Neural cell (in vitro differentiated cells): ENCODE measurements around the gene ZNF772. TPM values are rescaled to one million over a fixed set of nuclear protein-coding genes. Genes with fewer than 3 reads are reported as not detected.
A peak's percentile ranks its signal among the peaks of the same experiment; 100 is the strongest.

Experiments
- H2AFZ ChIP-seq: fragments of 200-600, 300-800 bp; sonication (generic), shearing (Covaris generic); 2 replicates; pipeline ENCODE4 v1.6.0; 2014; ENCODE audit warnings: low read depth, mild to moderate bottlenecking, antibody characterized with exemption, low read length, moderate library complexity
- H3F3A ChIP-seq: fragments of 200-600 bp; shearing (Covaris generic); 2 replicates; pipeline ENCODE4 v1.6.1; 2016; ENCODE audit warnings: mild to moderate bottlenecking, moderate library complexity, mixed read lengths, antibody characterized with exemption, low read length; ENCODE audit not compliant: insufficient read depth, poor library complexity, severe bottlenecking
- H3K27ac ChIP-seq: fragments of 200-600, 300-800 bp; sonication (generic), shearing (Covaris generic); 2 replicates; pipeline ENCODE4 v1.5.1; 2014; ENCODE audit warnings: mild to moderate bottlenecking, low read length, moderate library complexity
- H3K27me3 ChIP-seq: fragments of 300-800, 200-600 bp; sonication (generic), shearing (Covaris generic); 2 replicates; pipeline ENCODE4 v1.6.0; 2014; ENCODE audit warnings: mild to moderate bottlenecking, low read depth, low read length, moderate library complexity; ENCODE audit not compliant: insufficient read depth
- H3K36me3 ChIP-seq: fragments of 300-800, 200-600 bp; sonication (generic), shearing (Covaris generic); 2 replicates; pipeline ENCODE4 v1.5.1; 2014; ENCODE audit warnings: mild to moderate bottlenecking, antibody characterized with exemption, low read length, moderate library complexity; ENCODE audit not compliant: insufficient read depth
- H3K4me2 ChIP-seq: fragments of 300-800, 200-600 bp; sonication (generic), shearing (Covaris generic); 2 replicates; pipeline ENCODE4 v1.6.0; 2014; ENCODE audit warnings: mild to moderate bottlenecking, low read length
- H3K4me3 ChIP-seq: fragments of 300-800, 200-600 bp; sonication (generic), shearing (Covaris generic); 2 replicates; pipeline ENCODE4 v1.5.1; 2014; ENCODE audit warnings: mild to moderate bottlenecking, low read length, moderate library complexity
- H3K79me2 ChIP-seq: fragments of 200-600 bp; shearing (Covaris generic); replicated peaks from 2 replicates; pipeline ENCODE4 v1.6.0; 2014; ENCODE audit warnings: mild to moderate bottlenecking, low read length, moderate library complexity; ENCODE audit not compliant: insufficient read depth
- H3K9ac ChIP-seq: fragments of 300-800, 200-600 bp; sonication (generic), shearing (Covaris generic); 2 replicates; pipeline ENCODE4 v1.6.1; 2016; ENCODE audit warnings: mild to moderate bottlenecking, low read length, mixed read lengths
- H3K9me2 ChIP-seq: fragments of 200-600 bp; shearing (Covaris generic); 2 replicates; pipeline ENCODE4 v1.6.1; 2016; ENCODE audit warnings: mild to moderate bottlenecking, low read length, mixed read lengths; ENCODE audit not compliant: insufficient read depth
- H3K9me3 ChIP-seq: fragments of 200-600, 300-800 bp; sonication (generic), shearing (Covaris generic); 2 replicates; pipeline ENCODE4 v1.6.1; 2016; ENCODE audit warnings: mild to moderate bottlenecking, mixed run types, low read length, moderate library complexity, mixed read lengths
- H4K20me1 ChIP-seq: fragments of 200-600 bp; shearing (Covaris generic); 2 replicates; pipeline ENCODE4 v1.6.1; 2016; ENCODE audit warnings: mild to moderate bottlenecking, mixed run types; ENCODE audit not compliant: insufficient read depth
- EP300 ChIP-seq: fragments of 450-650 bp; conservative IDR thresholded peaks from 2 replicates; pipeline ENCODE4 v1.6.1; 2014; ENCODE audit warnings: antibody characterized with exemption, mild to moderate bottlenecking, moderate library complexity; ENCODE audit not compliant: poor library complexity, severe bottlenecking
- EZH2 ChIP-seq: fragments of 200-600, 300-800 bp; shearing (Covaris generic), sonication (generic); IDR thresholded peaks from 2 replicates; pipeline ENCODE4 v1.6.1; 2014; ENCODE audit warnings: antibody characterized with exemption, low read length, borderline replicate concordance, mild to moderate bottlenecking; ENCODE audit not compliant: insufficient read depth, poor library complexity, severe bottlenecking
- MXI1 ChIP-seq: fragments of 450-650 bp; conservative IDR thresholded peaks from 2 replicates; pipeline ENCODE4 v1.6.1; 2014; ENCODE audit warnings: antibody characterized with exemption, mild to moderate bottlenecking; ENCODE audit not compliant: poor library complexity, severe bottlenecking
- POLR2AphosphoS5 ChIP-seq: IDR thresholded peaks from 2 replicates; pipeline ENCODE4 v1.6.1; 2012
- RAD21 ChIP-seq: fragments of 450-650 bp; conservative IDR thresholded peaks from 2 replicates; pipeline ENCODE4 v1.6.1; 2014; ENCODE audit warnings: antibody characterized with exemption, mild to moderate bottlenecking, moderate library complexity
- SMC3 ChIP-seq: fragments of 450-650 bp; conservative IDR thresholded peaks from 2 replicates; pipeline ENCODE4 v1.6.1; 2014; ENCODE audit warnings: antibody characterized with exemption, mild to moderate bottlenecking, moderate library complexity; ENCODE audit not compliant: poor library complexity
- TAF1 ChIP-seq: IDR thresholded peaks from 2 replicates; pipeline ENCODE4 v1.6.1; 2012; ENCODE audit warnings: low read depth
- polyA plus RNA-seq: library from polyadenylated mRNA; depleted of rRNA; stranded (reverse); fragments of >200 nt; gene quantifications from 2 replicates; pipeline ENCODE4 v1.2.3, GENCODE V29; 2014
- TF ChIP-seq, protein P1 (sequence below): fragments of 450-650 bp; IDR thresholded peaks from 2 replicates; pipeline ENCODE4 v1.5.1; 2014; ENCODE audit warnings: antibody characterized with exemption, mild to moderate bottlenecking, moderate library complexity; ENCODE audit not compliant: poor library complexity, severe bottlenecking
- TF ChIP-seq, protein P2 (sequence below): IDR thresholded peaks from 2 replicates; pipeline ENCODE4 v1.6.1; 2012; ENCODE audit warnings: borderline replicate concordance

The ZNF772 gene
- polyA plus RNA-seq, 1 donor from 2014 or later, result 24.0 TPM

DNA sequence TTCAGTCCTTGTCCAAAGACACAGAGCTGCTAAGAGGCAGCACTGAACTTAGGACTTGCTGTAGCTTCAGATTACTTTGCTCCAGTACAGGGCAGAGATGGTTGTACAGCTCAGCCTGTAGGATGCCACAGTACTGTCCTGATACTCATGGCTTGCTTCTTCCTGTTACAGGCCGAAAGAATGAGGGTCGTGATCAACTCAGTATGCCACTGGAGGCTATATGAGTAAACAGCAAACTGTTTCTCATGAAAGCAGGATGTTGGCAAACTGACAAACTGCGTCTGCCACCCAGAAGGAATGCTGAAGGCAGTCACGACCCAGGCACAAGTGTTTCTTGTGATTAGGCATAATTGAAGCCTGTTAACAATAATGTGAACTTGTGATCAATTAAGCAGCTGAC, 39.4 kb downstream of the ZNF772 start:
- Histone ChIP-seq H2AFZ (no peak overlapping the region), H3K9me3 (no peaks in the 10 kb centered on the region), H3K4me3 (no peak overlapping the region), H3K27me3 (no peaks in the 10 kb centered on the region), H3F3A (no peaks in the 10 kb centered on the region), H4K20me1 (no peaks in the 10 kb centered on the region), H3K27ac (no peak overlapping the region), H3K9ac (no peak overlapping the region), H3K36me3 (peaks cover 12% of the 10 kb centered on the region), H3K9me2 (no peaks in the 10 kb centered on the region), H3K79me2 (peaks cover 45% of the 10 kb centered on the region), H3K4me2 (no peak overlapping the region)
- TF ChIP-seq, protein P1, sequence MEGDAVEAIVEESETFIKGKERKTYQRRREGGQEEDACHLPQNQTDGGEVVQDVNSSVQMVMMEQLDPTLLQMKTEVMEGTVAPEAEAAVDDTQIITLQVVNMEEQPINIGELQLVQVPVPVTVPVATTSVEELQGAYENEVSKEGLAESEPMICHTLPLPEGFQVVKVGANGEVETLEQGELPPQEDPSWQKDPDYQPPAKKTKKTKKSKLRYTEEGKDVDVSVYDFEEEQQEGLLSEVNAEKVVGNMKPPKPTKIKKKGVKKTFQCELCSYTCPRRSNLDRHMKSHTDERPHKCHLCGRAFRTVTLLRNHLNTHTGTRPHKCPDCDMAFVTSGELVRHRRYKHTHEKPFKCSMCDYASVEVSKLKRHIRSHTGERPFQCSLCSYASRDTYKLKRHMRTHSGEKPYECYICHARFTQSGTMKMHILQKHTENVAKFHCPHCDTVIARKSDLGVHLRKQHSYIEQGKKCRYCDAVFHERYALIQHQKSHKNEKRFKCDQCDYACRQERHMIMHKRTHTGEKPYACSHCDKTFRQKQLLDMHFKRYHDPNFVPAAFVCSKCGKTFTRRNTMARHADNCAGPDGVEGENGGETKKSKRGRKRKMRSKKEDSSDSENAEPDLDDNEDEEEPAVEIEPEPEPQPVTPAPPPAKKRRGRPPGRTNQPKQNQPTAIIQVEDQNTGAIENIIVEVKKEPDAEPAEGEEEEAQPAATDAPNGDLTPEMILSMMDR, result no peak
- TF ChIP-seq, protein P2, sequence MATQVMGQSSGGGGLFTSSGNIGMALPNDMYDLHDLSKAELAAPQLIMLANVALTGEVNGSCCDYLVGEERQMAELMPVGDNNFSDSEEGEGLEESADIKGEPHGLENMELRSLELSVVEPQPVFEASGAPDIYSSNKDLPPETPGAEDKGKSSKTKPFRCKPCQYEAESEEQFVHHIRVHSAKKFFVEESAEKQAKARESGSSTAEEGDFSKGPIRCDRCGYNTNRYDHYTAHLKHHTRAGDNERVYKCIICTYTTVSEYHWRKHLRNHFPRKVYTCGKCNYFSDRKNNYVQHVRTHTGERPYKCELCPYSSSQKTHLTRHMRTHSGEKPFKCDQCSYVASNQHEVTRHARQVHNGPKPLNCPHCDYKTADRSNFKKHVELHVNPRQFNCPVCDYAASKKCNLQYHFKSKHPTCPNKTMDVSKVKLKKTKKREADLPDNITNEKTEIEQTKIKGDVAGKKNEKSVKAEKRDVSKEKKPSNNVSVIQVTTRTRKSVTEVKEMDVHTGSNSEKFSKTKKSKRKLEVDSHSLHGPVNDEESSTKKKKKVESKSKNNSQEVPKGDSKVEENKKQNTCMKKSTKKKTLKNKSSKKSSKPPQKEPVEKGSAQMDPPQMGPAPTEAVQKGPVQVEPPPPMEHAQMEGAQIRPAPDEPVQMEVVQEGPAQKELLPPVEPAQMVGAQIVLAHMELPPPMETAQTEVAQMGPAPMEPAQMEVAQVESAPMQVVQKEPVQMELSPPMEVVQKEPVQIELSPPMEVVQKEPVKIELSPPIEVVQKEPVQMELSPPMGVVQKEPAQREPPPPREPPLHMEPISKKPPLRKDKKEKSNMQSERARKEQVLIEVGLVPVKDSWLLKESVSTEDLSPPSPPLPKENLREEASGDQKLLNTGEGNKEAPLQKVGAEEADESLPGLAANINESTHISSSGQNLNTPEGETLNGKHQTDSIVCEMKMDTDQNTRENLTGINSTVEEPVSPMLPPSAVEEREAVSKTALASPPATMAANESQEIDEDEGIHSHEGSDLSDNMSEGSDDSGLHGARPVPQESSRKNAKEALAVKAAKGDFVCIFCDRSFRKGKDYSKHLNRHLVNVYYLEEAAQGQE, result no peak
- no peak for TF ChIP-seq EP300
- no peak for TF ChIP-seq MXI1
- TF ChIP-seq SMC3, result no peak
- TF ChIP-seq POLR2AphosphoS5, result no peak
- TF ChIP-seq EZH2, result no peak
- no peak for TF ChIP-seq TAF1
- TF ChIP-seq RAD21, result no peak

DNA sequence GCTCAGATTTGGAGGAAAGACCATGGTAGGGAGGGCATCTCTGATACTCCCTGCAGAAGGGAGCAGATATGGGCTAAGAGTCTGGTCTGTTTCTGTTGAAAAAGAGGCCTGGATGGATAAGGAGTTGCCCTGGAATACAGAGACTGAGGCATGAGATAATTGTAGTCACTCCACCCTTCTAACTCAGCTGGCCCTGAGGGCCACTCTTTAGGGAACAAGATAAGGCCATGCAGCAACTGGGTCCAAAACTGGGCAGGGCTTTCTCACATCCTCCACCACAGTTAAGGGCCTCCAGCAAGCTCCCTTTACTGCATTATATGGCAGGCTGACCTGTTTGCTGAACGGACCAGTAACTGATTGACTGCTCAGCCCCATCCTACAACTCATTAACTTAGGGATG, 40.9 kb downstream of the ZNF772 start:
- TF ChIP-seq, protein P1, result no peak
- TF ChIP-seq SMC3 (no peak), EP300 (no peak), TAF1 (no peak), MXI1 (no peak), POLR2AphosphoS5 (no peak), EZH2 (no peak), RAD21 (no peak)
- TF ChIP-seq, protein P2, result no peak
- peaks cover 45% of the 10 kb centered on the region for H3K79me2 ChIP-seq
- H3K27ac ChIP-seq, result no peak overlapping the region
- H3K4me3 ChIP-seq, result peak overlapping the region; percentile 81
- no peaks in the 10 kb centered on the region for H4K20me1 ChIP-seq
- H3K4me2 ChIP-seq, result peak overlapping the region; percentile 71
- no peaks in the 10 kb centered on the region for H3K9me3 ChIP-seq
- H3K9ac ChIP-seq, result peak overlapping the region; percentile 81
- peaks cover 8% of the 10 kb centered on the region for H3K36me3 ChIP-seq
- no peaks in the 10 kb centered on the region for H3K27me3 ChIP-seq
- no peaks in the 10 kb centered on the region for H3F3A ChIP-seq
- no peaks in the 10 kb centered on the region for H3K9me2 ChIP-seq
- no peak overlapping the region for H2AFZ ChIP-seq
